DND-41 (cell line): ENCODE results near the gene ADAMTSL2.

Experiments
- ATAC-seq: fragments of 200-7000 bp; cut with Tn5 transposase; 3 replicates; pipeline ENCODE4 v1.9.1; 2021; ENCODE audit warnings: low read depth; ENCODE audit not compliant: insufficient read depth
- DNase-seq: peaks from one replicate; pipeline ENCODE4 v3.0.0-alpha.2; 2020
- H2AFZ ChIP-seq: 2 replicates; pipeline ENCODE4 v1.6.0; 2012; ENCODE audit warnings: low read depth, low read length
- H3K27ac ChIP-seq: 2 replicates; pipeline ENCODE4 v1.5.1; 2012; ENCODE audit warnings: low read length, inconsistent platforms
- H3K27me3 ChIP-seq: fragments of 200-600 bp; sonication (generic); 2 replicates; pipeline ENCODE4 v1.6.0; 2012; ENCODE audit warnings: low read length, mild to moderate bottlenecking, inconsistent platforms; ENCODE audit not compliant: insufficient read depth, poor library complexity
- H3K36me3 ChIP-seq: 2 replicates; pipeline ENCODE4 v1.5.1; 2012; ENCODE audit warnings: low read length, inconsistent platforms; ENCODE audit not compliant: insufficient read depth
- H3K4me1 ChIP-seq: 2 replicates; pipeline ENCODE4 v1.5.1; 2012; ENCODE audit warnings: mild to moderate bottlenecking, low read length; ENCODE audit not compliant: insufficient read depth
- H3K4me2 ChIP-seq: 2 replicates; pipeline ENCODE4 v1.6.0; 2012; ENCODE audit warnings: mild to moderate bottlenecking, moderate library complexity, low read length, inconsistent platforms; ENCODE audit not compliant: insufficient read depth
- H3K4me3 ChIP-seq, 2 experiments: fragments of 200-600 bp in 1 of 2; shearing (Covaris generic) in 1 of 2; 2 replicates each; pipeline ENCODE4 v1.5.1; 2012 to 2016; ENCODE audit warnings: inconsistent platforms in 2 of 2, low read length in 2 of 2, mild to moderate bottlenecking in 2 of 2, low read depth in 1 of 2, moderate library complexity in 1 of 2
- H3K79me2 ChIP-seq: 2 replicates; pipeline ENCODE4 v1.6.0; 2012; ENCODE audit warnings: low read length, inconsistent platforms; ENCODE audit not compliant: insufficient read depth
- H3K9ac ChIP-seq: 2 replicates; pipeline ENCODE4 v1.6.0; 2012; ENCODE audit warnings: low read depth, mild to moderate bottlenecking, inconsistent platforms, low read length, moderate library complexity
- H3K9me3 ChIP-seq: 2 replicates; pipeline ENCODE4 v1.5.1; 2012; ENCODE audit warnings: low read length, moderate library complexity, mild to moderate bottlenecking, inconsistent platforms; ENCODE audit not compliant: insufficient read depth, severe bottlenecking
- H4K20me1 ChIP-seq: 2 replicates; pipeline ENCODE4 v1.6.0; 2012; ENCODE audit warnings: low read length; ENCODE audit not compliant: insufficient read depth
- CTCF ChIP-seq: IDR thresholded peaks from 2 replicates; pipeline ENCODE4 v1.5.1; 2012; ENCODE audit warnings: borderline replicate concordance, low read length, moderate library complexity, mild to moderate bottlenecking; ENCODE audit not compliant: poor library complexity, severe bottlenecking; ENCODE audit errors: extremely low read depth
- EZH2 ChIP-seq: IDR thresholded peaks from 3 replicates; pipeline ENCODE4 v1.6.1; 2012; ENCODE audit warnings: borderline replicate concordance, low read depth, mild to moderate bottlenecking, moderate library complexity, low read length, inconsistent platforms; ENCODE audit not compliant: severe bottlenecking

Gene ADAMTSL2

GRCh38 chr9:133521122-133522072 lies 13.1 kb upstream of the ADAMTSL2 start:
- no peak for TF ChIP-seq CTCF
- TF ChIP-seq EZH2, result no peak
- Histone ChIP-seq H2AFZ (no peak overlapping the region), H3K9me3 (no peaks in the 10 kb centered on the region), H3K27me3 (peaks cover 4% of the 10 kb centered on the region), H3K4me1 (no peaks in the 10 kb centered on the region), H4K20me1 (no peaks in the 10 kb centered on the region), H3K79me2 (no peaks in the 10 kb centered on the region), H3K9ac (no peak overlapping the region), H3K36me3 (no peaks in the 10 kb centered on the region), H3K27ac (no peak overlapping the region), H3K4me3 (no peak overlapping the region), H3K4me2 (no peak overlapping the region)
- ATAC-seq (no peak), DNase-seq (no peak)

- no peak overlapping the region for H3K9ac ChIP-seq
- no peaks in the 10 kb centered on the region for H3K79me2 ChIP-seq
- DNase-seq, result no peak
- no peaks in the 10 kb centered on the region for H4K20me1 ChIP-seq
- no peak overlapping the region for H3K4me2 ChIP-seq
- no peaks in the 10 kb centered on the region for H3K36me3 ChIP-seq
- no peaks in the 10 kb centered on the region for H3K9me3 ChIP-seq
- no peak overlapping the region for H3K27ac ChIP-seq
- no peak overlapping the region for H2AFZ ChIP-seq
- TF ChIP-seq CTCF (no peak), EZH2 (no peak)
- H3K4me3 ChIP-seq, result no peak overlapping the region
- ATAC-seq, result no peak; the same call in 2 of the 3 replicates
- H3K4me1 ChIP-seq, result no peaks in the 10 kb centered on the region
- H3K27me3 ChIP-seq, result peaks cover 6% of the 10 kb centered on the region
These were observed 12.2 kb upstream of the ADAMTSL2 start for GRCh38 chr9:133522073-133522910.

GRCh38 chr9:133523106-133523505 lies 11.4 kb upstream of the ADAMTSL2 start:
- DNase-seq (no peak), ATAC-seq (no peak)
- H3K4me3 ChIP-seq, result no peak overlapping the region
- H3K9ac ChIP-seq, result no peak overlapping the region
- H3K9me3 ChIP-seq, result no peaks in the 10 kb centered on the region
- no peaks in the 10 kb centered on the region for H3K4me1 ChIP-seq
- H3K4me2 ChIP-seq, result no peak overlapping the region
- H3K27me3 ChIP-seq, result peaks cover 7% of the 10 kb centered on the region
- H3K79me2 ChIP-seq, result no peaks in the 10 kb centered on the region
- TF ChIP-seq EZH2 (no peak), CTCF (no peak)
- H3K27ac ChIP-seq, result no peak overlapping the region
- no peaks in the 10 kb centered on the region for H4K20me1 ChIP-seq
- H2AFZ ChIP-seq, result no peak overlapping the region
- no peaks in the 10 kb centered on the region for H3K36me3 ChIP-seq
